ENCODE data around the gene KRTAP5-11. TPM values are rescaled to one million over a fixed set of nuclear protein-coding genes. Genes with fewer than 3 reads are reported as not detected.

The KRTAP5-11 gene
- total and polyA plus RNA-seq, 2 of the 4 experiments (the other 2 are of a cell fraction) = not detected

DNA sequence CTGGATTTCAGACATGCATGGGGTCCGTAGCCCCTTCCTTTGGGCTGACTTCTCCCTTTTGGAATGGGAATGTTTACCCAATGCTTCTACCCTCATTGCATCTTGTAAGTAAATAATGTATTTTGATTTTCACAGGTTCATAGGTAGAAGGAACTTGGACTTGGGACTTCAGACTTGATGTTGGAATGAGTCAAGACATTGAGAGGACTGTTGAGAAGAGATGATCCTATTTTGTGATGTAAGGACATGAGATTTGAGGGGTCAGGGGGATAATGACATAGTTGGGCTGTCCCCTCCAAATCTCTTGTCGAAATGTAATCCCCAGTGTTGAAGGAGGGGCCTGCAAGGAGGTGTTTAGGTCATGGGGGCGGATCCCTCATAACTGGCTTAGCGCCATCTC, 18.2 kb downstream of the KRTAP5-11 start:
- H4K91ac ChIP-seq (ENCODE audit: insufficient read depth, low read depth, low read length) = no peak overlapping the region
- no peak overlapping the region for H3K4me2 ChIP-seq (ENCODE audit: low read depth, low read length)
- no peak overlapping the region for H3K18ac ChIP-seq (ENCODE audit: low read depth, low read length)
- no TSS peak for BruUV-seq (replicated peaks)
- H3K9me1 ChIP-seq (ENCODE audit: insufficient read depth, low read length) = no peaks in the 10 kb centered on the region
- CTCF ChIA-PET = no interaction called here
- no peak overlapping the region for H4K8ac ChIP-seq (ENCODE audit: low read depth in 2 of 2, low read length in 2 of 2)
- DNase-seq = no peak
- no peak overlapping the region for H3K56ac ChIP-seq (ENCODE audit: extremely low read depth, insufficient read depth, low read length)
- H3K79me1 ChIP-seq (ENCODE audit: low read depth in 1 of 2, low read length in 2 of 2) = no peaks in the 10 kb centered on the region
- H2BK15ac ChIP-seq (ENCODE audit: low read depth, low read length) = no peak overlapping the region
- no peaks in the 10 kb centered on the region for H3K9me3 ChIP-seq (ENCODE audit: control insufficient read depth, insufficient read depth, low read length)
- peaks cover 16% of the 10 kb centered on the region for H3K27me3 ChIP-seq (ENCODE audit: control insufficient read depth, insufficient read depth, low read length)
- no peak overlapping the region for H2BK20ac ChIP-seq (ENCODE audit: low read depth, low read length)
- H2AFZ ChIP-seq (replicated peaks; ENCODE audit: low read length, poor library complexity) = no peak overlapping the region
- ATAC-seq (ENCODE audit: low read depth) = no peak
- no peak overlapping the region for H2AK9ac ChIP-seq (replicated peaks; ENCODE audit: low read depth, low read length, poor library complexity)
- H2BK5ac ChIP-seq (ENCODE audit: low read depth, low read length, poor library complexity, severe bottlenecking) = no peak overlapping the region
- H3K23ac ChIP-seq (ENCODE audit: low read depth, low read length) = no peak overlapping the region
- H3K27ac ChIP-seq (ENCODE audit: insufficient read depth, low read length) = no peak overlapping the region
- in situ Hi-C loops (cut with MboI; ENCODE audit: low sequenced_read_pairs) = no loop called here
- no CpG with 5 or more reads among the region's 4 CpGs for WGBS, 2 experiments (ENCODE audit: extremely low coverage in 2 of 2, insufficient read length in 1 of 2)
- no peak overlapping the region for H2AK5ac ChIP-seq (ENCODE audit: low read depth, low read length)
- H3K36me3 ChIP-seq (ENCODE audit: control insufficient read depth, insufficient read depth, low read length) = no peaks in the 10 kb centered on the region
- no peak overlapping the region for H4K5ac ChIP-seq (ENCODE audit: low read depth, low read length)
- H2BK120ac ChIP-seq (ENCODE audit: low read depth, low read length) = no peak overlapping the region
- H4K20me1 ChIP-seq (ENCODE audit: insufficient read depth, low read length) = no peaks in the 10 kb centered on the region
- no peak overlapping the region for H3K4me3 ChIP-seq (ENCODE audit: insufficient read depth, low read depth, low read length)
- H3K9ac ChIP-seq (ENCODE audit: low read depth, low read length) = no peak overlapping the region
- H3K14ac ChIP-seq (replicated peaks; ENCODE audit: low read depth, low read length) = no peak overlapping the region
- no peak overlapping the region for H3K4ac ChIP-seq (ENCODE audit: low read depth, low read length)
- TF ChIP-seq, protein P1, sequence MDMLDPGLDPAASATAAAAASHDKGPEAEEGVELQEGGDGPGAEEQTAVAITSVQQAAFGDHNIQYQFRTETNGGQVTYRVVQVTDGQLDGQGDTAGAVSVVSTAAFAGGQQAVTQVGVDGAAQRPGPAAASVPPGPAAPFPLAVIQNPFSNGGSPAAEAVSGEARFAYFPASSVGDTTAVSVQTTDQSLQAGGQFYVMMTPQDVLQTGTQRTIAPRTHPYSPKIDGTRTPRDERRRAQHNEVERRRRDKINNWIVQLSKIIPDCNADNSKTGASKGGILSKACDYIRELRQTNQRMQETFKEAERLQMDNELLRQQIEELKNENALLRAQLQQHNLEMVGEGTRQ (IDR thresholded peaks at IDR 0.05; ENCODE audit: low read depth, low read length) = no peak
- TF ChIP-seq MAFK (IDR thresholded peaks at IDR 0.05; ENCODE audit: low read depth, low read length) = no peak
- TF ChIP-seq NFE2L2 (IDR thresholded peaks at IDR 0.05; ENCODE audit: low read depth, low read length) = no peak
- no peak for TF ChIP-seq MXI1 (IDR thresholded peaks at IDR 0.05; ENCODE audit: borderline replicate concordance, low read depth, low read length)
- no peak for TF ChIP-seq CHD1 (IDR thresholded peaks at IDR 0.05; ENCODE audit: low read depth, low read length)
- no peak for TF ChIP-seq CEBPB (IDR thresholded peaks at IDR 0.05; ENCODE audit: low read depth, low read length)
- TF ChIP-seq RFX5 (IDR thresholded peaks at IDR 0.05; ENCODE audit: low read depth, low read length) = no peak
- TF ChIP-seq SMC3 (IDR thresholded peaks at IDR 0.05; ENCODE audit: low read depth, low read length) = no peak
- no peak for TF ChIP-seq RAD21 (IDR thresholded peaks at IDR 0.05; ENCODE audit: low read length)
- TF ChIP-seq MAZ (IDR thresholded peaks at IDR 0.05; ENCODE audit: borderline replicate concordance, low read depth, low read length) = no peak
- no peak for TF ChIP-seq RCOR1 (IDR thresholded peaks at IDR 0.05; ENCODE audit: insufficient replicate concordance, low read length)
- no peak for TF ChIP-seq POLR2A (IDR thresholded peaks at IDR 0.05; ENCODE audit: low read depth, low read length)
- TF ChIP-seq FOS (IDR thresholded peaks at IDR 0.05; ENCODE audit: low read depth, low read length) = no peak
- TF ChIP-seq, protein P2, sequence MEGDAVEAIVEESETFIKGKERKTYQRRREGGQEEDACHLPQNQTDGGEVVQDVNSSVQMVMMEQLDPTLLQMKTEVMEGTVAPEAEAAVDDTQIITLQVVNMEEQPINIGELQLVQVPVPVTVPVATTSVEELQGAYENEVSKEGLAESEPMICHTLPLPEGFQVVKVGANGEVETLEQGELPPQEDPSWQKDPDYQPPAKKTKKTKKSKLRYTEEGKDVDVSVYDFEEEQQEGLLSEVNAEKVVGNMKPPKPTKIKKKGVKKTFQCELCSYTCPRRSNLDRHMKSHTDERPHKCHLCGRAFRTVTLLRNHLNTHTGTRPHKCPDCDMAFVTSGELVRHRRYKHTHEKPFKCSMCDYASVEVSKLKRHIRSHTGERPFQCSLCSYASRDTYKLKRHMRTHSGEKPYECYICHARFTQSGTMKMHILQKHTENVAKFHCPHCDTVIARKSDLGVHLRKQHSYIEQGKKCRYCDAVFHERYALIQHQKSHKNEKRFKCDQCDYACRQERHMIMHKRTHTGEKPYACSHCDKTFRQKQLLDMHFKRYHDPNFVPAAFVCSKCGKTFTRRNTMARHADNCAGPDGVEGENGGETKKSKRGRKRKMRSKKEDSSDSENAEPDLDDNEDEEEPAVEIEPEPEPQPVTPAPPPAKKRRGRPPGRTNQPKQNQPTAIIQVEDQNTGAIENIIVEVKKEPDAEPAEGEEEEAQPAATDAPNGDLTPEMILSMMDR (conservative IDR thresholded peaks at IDR 0.05; ENCODE audit: low read depth, low read length) = no peak
- TF ChIP-seq BHLHE40 (IDR thresholded peaks at IDR 0.05; ENCODE audit: low read depth, low read length) = no peak
- no peak for TF ChIP-seq ELK1 (IDR thresholded peaks at IDR 0.05; ENCODE audit: borderline replicate concordance, low read depth, low read length)
- POLR2A ChIA-PET (ENCODE audit: unreplicated experiment) = no interaction called here
- no peaks in the 10 kb centered on the region for H3K4me1 ChIP-seq (ENCODE audit: control insufficient read depth, insufficient read depth, low read length)
- dilution Hi-C loops (cut with HindIII; ENCODE audit: low sequenced_read_pairs, unreplicated experiment) = no loop called here
- intact Hi-C loops (cut with micrococcal nuclease) = no loop called here

All from IMR-90 (cell line).